Esophagus mucosa (tissue), 1 donor: ENCODE data around the gene TMEM271. TPM values are rescaled to one million over a fixed set of nuclear protein-coding genes. Genes with fewer than 3 reads are reported as not detected.

ENCODE experiments used
- ATAC-seq: fragments of 200-7000 bp; cut with Tn5 transposase; one replicate; pipeline ENCODE4 v1.9.1; 2020
- total RNA-seq: library from RNA; stranded (reverse); gene quantifications from one replicate; pipeline ENCODE4 v1.2.4, GENCODE V29; 2023
- donor health status: DM: yes; HTN: yes; CAD: no.

The TMEM271 gene
- total RNA-seq = not detected

DNA sequence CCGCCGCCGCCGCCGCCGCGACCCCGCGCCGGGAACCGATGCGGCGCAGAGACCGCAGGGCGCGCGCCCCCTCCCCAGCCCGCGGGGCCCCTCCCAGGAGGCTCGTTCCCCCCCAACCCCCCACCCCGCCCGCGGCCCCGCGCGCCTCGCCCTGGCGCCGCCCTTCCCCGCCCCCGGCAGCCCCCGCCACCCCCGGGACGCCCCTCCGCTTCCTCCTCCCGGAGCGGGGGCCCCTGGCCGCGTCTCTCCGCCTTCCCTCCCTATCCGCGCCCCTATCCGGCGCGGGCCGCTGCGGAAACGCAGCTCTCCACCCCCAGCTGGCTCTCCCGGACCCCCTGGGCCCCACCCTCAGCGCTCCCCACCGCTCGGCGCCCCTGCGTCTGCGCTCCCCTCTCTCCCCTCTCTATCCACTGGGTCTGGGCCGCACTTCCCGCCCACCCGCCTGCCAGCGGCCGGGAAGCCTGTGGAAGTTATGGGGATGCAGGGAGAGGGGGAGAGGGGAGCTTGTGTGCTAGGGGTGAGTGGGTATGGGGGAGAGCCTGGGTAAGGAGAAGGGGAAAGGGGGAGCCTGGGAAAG lies at the start of gene TMEM271:
Gene TMEM271 (minus strand): TSS at position 51 of the 577 bp plus-strand sequence. CDS start 233 bp downstream, outside the sequence.
- no peak for ATAC-seq

DNA sequence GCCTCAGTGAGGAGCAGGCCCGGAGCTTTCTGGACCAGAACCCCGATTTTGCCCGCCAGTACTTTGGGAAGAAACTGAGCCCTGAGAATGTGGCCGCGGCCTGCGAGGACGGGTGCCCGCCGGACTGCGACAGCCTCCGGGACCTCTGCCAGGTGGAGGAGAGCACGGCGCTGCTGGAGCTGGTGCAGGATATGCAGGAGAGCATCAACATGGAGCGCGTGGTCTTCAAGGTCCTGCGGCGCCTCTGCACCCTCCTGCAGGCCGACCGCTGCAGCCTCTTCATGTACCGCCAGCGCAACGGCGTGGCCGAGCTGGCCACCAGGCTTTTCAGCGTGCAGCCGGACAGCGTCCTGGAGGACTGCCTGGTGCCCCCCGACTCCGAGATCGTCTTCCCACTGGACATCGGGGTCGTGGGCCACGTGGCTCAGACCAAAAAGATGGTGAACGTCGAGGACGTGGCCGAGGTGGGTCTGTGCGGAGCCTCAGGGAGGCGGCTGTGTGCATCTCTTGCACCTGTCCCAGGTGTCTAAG lies 49.6 kb upstream of the TMEM271 start:
- ATAC-seq = no peak

DNA sequence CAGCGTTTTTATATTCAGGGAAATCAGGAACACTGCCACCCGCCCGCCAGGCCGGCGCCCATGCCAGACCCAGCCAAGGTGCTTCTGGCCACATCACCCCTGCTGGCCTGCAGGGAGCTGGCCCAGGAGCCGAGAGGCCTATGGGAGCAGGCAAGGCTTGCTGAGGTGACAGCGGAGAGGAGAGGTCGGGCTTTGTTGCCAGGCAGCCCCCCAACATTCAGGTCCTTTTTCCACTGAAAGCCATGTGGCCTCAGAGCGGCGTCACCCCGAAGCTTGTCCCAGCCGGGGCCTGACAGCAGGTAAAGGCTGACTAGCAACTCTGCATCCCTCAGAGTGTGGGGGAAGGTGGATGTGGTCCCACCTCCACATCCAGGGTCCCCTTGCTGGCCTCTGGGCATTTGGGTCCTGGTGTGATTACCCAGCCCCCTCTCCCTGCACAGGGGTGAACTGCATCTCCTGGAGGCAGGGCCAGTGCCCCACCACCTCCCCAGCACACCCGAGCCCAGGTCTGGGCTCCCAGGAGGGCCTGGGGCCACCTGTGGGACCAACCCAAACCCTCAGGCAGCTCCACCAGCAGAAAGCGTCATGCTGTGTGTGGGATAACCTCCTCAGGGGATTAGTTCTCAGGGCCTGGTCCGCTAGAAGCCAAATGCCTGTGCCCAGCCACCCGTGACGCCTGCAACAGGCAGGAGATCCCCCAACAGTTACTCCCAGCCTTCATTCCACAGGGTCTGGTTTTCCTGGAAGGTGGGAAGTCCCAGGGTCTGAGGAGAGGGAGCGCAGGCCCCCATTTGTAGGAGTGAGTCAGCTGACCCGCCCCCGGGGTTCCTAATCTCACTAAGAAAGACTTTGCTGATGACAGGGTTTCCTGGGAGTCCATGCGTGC lies 48.9 kb upstream of the TMEM271 start, which contains the start of gene PDE6B:
Gene PDE6B (plus strand): TSS at position 869 of the 886 bp plus-strand sequence. CDS start 54 bp downstream, outside the sequence.
- no peak for ATAC-seq

GRCh38 chr4:623914-624566 lies 47.9 kb upstream of the TMEM271 start:
- ATAC-seq = no peak

DNA sequence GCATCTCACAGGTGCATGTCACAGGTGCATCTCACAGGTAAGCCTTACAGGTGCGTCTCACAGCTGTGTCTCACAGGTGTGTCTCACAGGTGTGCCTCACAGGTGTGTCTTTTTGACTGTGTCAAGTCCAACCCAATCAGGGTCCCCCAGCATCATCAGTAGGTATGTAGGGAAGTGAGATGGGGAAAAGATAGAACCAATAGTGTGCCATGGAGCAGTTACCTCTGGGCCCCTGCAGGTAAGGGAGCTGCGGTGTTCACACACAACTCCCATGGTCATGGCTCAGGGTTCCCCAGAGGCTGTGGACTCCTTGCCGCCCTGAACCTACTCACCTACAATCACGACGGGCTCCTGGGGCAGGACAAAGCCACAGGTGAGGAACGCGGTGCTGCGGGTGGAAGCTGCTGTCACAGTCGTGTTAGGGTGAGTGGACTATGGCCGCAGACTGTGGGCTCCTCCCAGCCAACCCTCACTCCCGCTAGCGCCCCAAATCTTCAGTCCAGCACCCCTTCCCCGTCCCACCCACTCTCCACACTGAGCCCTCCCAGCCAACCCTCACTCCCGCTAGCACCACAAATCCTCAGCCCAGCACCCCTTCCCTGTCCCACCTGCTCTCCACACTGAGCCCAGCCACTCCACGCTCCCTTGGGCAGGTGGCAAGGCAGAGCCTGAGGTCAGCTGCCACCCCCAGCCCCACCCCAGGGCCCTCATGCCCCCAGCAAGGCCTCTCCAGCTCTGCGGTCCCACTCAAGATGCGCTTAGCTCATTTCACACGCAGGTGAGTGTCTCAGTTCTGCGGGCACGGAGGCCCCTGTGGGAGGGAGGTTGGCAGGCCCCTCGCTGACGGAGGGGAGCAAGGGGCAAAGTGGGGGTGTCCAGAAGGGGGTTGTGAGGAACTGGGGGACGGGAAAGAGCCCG lies 47.2 kb upstream of the TMEM271 start:
- no peak for ATAC-seq

DNA sequence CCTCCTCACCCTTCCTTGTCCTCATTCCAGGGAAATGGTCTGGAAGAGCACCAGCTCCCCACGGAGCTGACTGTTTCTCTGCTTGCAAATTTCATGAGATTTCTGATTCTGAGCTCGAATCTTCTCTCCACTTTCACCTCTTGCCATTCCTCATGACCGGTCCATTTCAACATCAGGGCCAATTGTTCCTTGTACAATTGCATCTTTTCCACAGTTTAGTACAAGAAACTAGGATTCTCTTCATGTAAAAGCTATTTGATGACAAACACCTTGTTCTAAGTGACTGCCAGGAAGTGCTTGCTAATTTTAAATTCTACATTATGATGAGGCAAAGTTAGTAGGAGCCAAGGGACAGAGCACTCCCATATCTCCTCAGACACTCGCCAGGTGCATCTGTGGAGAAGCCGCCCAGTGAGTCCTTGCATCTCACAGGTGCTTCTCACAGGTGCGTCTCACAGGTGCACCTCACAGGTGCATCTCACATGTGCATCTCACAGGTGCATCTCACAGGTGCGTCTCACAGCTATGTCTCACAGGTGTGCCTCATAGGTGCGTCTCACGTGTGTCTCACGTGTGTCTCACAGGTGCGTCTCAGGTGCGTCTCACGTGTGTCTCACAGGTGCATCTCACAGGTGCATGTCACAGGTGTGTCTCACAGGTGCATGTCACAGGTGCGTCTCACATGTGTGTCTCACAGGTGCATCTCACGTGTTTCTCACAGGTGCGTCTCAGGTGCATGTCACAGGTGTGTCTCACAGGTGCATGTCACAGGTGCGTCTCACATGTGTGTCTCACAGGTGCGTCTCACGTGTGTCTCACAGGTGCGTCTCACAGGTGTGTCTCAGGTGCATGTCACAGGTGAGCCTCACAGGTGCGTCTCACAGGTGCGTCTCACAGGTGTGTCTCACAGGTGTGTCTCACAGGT lies 46.2 kb upstream of the TMEM271 start:
- no peak for ATAC-seq

GRCh38 chr4:621296-622070 lies 45.4 kb upstream of the TMEM271 start:
- ATAC-seq = no peak

- no peak for ATAC-seq
These were observed 44.8 kb upstream of the TMEM271 start for GRCh38 chr4:620851-621261.

GRCh38 chr4:620201-620600 lies 44.1 kb upstream of the TMEM271 start:
- no peak for ATAC-seq

DNA sequence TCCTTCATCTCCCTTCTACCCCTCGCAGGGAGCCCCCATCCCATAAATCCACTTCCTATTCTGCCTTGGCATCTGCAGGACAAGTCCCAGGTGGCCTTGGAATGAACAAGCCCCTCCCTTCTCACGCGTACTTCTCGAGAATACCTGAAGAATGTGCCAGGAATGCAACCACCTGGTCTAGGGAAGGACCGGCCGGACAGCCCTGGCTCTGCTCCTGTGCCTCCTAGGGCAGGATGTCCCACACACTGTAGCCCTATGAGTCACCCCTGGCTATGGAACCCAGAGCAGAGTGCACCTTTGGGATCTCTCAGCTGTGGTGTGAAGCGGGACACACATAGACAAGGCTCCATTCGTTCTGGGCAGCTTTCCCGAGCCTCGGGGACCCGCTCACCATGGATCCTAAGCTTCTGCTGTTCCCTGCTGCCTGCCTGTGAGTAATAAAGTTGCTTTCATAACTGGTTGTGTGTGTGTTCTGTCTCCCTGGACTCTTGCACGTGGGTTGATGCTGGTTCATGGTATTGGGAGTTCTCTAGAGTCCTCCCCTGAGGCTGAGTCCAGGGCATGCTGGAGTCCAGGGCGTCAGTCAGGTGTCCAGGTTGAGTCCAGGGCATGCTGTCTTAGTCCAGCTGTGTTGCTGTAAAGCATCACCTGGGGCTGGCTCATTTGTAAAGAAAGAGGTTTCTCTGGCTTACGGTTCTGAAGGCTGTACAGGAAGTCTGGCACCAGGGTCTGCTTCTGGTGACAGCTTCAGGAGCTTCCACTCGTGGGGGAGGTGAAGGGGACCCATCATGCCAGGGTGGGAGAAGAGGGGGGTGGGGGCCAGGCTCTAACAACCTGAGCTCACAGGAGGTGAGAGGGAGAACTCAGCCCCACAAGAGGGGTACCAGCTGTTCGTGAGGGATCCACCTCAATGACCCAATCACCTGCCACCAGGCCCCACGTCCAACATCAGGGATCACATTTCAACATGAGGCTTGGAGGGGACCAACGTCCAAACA lies 41.8 kb upstream of the TMEM271 start:
- peak; percentile 75 for ATAC-seq

- no peak for ATAC-seq
These were observed 41.0 kb upstream of the TMEM271 start for GRCh38 chr4:616911-617643.

DNA sequence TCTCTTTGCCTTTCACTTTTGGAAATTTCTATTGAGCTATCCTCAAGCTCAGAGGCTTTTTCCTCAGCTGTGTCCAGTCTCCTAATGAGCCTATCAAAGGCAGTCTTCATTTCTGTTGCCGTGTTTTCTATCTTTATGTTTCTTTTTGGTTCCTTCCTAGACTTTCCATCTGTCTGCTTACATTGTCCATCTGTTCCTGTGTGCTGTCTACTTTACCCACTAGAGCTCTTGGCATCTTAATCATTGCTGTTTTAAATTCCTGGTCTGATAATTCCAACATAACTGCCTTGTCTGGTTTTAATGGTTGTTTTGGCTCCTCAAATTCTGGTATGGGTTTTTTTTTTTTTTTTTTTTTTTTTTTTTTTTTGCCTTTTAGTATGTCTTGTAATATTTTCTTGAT lies 40.0 kb upstream of the TMEM271 start:
- ATAC-seq = no peak

DNA sequence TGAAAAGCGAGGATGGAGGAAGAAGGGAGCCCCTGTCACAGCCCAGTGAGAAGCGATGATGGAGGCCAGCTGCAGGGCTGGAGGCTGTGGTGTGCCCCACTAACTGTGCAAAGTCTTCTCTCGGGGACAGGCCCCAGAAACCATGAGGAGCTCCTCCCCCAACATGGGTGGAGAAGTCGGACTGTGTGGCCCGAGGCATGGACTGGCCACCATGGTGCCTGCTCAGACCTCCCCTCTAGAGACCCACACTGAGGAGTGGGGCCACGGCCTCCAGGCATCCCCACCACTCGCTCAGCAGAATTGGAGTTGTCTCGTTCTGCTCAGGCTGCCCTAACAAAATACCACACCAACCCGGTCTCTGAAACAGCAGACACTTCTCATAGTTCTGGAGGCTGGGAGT lies 37.0 kb upstream of the TMEM271 start:
- no peak for ATAC-seq

DNA sequence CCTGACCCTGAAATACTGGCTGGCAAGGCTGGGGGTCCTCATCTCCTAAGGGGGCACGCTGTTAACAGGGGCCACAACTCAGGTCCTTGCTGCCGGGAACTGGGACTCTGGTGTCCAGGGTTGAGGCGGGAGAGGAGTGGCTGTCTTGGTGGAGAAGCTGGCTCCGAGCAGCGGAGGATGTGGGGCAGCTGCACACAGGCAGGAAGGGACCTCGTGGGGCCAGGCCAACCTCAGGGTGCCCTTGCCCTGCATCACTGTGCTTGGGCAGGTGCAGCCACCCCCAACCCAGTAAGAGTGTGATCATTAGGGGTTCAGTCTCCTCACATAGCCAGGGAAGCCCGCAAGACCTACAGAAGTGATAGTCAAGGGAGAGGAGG lies 36.6 kb upstream of the TMEM271 start:
- ATAC-seq = no peak

DNA sequence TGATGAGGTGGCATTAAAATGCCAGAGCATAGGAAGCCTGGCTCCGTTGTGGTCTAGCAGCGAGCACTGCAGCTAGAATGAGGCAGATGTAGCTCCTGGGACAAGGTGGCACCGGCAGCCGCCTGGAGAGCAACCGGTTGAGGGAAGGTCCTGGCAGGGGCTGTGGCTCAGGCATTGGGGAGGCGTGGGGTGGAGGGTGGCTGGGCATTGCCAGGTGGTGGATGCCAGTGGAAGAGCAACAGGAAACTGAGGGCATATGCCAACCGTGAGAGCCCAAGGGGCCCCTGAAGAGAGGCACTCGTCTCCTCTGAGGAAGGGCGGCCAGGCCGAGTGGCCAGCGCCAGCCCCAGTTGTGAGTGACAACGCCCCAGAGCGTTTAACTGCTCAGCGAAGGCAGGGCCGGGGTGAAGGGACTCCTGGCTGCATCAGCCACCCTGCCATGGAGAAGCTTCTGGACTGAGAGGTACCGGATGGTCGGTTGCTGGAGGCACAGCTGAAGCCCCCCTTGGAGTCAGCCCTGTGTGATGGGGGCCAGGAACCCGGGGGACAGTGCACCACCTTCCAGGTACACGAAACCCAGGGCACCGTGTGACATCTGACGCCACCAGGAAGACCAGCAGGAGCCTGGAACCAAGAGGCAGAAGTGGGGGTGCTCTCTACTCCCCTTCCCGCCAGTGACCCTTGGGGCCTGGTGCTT lies 36.1 kb upstream of the TMEM271 start:
- ATAC-seq = no peak

- peak; percentile 91 for ATAC-seq
These were observed 34.5 kb upstream of the TMEM271 start for GRCh38 chr4:610411-611261.
